Raji (cell line): ENCODE data around the gene ZSCAN4.

ENCODE experiments used
- POLR2A ChIP-seq: IDR thresholded peaks from 2 replicates; pipeline ENCODE4 v1.6.1; 2011; ENCODE audit warnings: low read depth, low read length, control low read depth; ENCODE audit not compliant: insufficient read depth

The ZSCAN4 gene

DNA sequence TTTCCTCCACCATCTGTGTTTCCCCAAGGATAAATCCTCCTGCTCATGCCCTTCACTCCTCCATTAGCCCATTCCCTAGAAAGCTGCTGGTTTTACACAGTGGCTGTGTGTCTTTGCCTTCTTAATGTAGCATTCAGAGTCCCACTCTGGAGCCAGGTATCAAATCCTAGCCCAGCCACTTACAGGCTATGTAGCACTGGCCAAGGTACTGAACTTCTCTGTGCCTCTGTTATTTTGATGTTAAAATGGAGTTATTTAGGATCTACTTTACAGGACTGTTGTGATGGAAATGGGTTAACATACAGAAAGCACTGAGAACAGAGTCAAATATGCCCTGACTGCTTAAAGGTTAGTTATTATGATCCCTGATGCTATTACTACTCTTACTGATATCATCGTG is 1.5 kb upstream of the ZSCAN4 start:
- TF ChIP-seq POLR2A = no peak

DNA sequence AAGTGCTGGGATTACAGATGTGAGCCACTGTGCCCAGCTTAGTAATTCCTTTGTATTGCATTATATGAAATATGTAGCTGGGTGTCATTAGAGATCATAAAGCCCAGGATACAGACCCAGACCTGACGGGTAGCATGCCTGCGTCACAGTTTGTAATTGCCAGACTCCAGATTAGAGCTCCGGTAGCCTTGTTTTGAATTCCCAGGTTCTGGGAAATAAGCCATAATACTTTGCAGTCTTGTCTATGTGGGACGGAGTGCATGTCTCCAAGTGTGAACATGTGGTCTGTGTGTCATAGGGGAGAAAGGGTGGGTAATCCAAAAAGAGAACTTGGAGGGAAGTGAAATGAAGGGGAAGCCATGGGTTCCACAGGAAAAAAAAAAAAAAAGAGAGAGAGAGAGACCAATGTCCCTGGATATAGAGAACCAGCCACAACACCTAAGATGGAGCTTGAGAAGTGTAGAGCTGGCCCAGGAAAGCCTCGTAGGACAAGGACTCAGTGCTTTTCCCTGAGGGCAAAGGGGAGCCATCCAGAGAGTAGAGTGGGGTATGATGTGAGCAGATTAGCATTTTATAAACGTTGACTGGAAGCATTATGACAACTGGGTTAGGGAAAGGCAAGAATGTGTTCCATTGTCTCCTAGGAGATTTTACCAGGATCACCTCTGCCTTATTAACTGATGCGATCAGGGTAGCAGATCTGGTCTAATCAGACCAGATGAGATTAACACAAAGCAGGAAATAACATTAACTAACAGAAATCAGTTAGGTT is 2.6 kb downstream of the ZSCAN4 start:
- TF ChIP-seq POLR2A = no peak

DNA sequence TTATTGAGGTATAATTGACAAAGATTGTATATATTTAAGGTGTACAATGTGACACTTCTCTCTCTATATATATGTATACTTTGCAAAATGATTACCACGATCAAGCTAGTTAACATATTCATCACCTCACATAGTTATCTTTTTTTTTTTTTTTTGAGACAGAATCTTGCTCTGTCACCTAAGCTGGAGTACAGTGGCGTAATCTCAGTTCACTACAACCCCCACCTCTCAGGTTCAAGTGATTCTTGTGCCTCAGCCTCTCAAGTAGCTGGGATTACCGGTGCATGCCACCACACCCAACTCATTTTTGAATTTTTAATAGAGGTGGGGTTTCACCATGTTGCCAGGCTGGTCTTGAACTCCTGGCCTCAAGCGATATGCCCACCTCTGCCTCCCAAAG is 3.7 kb downstream of the ZSCAN4 start:
- no peak for TF ChIP-seq POLR2A

DNA sequence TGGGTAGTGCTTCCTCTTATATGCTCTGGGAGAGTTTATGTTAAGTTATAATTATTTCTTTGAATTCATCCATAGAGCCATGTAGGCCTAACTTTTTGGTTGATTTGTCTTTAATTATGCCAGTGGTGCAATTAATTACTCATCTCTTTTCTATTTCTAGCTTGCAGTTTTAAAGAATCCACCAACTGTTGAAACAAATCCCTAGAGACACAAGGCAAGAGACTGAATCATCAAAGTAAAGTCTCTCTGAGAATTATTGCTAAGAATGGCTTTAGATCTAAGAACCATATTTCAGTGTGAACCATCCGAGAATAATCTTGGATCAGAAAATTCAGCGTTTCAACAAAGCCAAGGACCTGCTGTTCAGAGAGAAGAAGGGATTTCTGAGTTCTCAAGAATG is 7.1 kb downstream of the ZSCAN4 start:
- no peak for TF ChIP-seq POLR2A

DNA sequence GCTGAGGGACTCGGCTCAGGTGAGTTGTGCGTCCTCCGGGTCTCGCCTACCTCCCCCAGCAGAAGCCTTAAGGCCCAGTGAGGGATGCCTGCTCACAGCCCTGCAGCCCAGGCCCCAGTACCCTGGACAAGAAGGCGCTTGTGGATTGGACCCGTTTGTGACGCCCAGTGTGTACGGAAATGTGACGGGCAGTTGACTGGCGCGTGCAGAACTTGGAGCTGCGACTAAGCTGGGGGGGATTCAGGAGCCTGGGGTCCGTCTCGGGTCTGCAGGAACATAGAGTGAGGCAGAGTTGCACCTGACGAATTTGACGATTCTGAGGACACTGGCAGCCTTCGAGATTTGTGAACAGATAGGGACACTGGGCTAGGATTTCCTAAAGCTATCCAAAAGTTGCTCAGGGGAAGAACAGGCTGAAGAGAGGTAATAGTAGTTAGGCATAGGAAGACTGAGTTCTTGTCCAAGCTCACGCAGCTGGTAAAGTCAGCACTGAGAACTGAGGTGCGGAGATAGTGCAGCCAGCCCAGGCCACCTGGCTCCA is 13.6 kb downstream of the ZSCAN4 start:
- TF ChIP-seq POLR2A = no peak

DNA sequence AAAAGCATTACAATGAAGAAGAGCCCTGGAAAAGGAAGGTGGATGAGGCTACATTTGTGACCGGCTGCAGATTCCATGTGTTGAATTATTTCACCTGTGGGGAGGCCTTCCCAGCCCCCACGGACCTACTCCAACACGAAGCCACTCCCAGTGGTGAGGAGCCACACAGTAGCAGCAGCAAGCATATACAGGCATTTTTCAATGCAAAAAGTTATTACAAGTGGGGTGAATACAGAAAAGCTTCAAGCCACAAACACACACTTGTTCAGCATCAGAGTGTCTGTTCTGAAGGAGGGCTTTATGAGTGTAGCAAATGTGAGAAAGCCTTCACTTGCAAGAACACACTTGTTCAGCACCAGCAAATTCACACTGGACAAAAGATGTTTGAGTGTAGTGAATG is 18.0 kb downstream of the ZSCAN4 start:
- TF ChIP-seq POLR2A = no peak

DNA sequence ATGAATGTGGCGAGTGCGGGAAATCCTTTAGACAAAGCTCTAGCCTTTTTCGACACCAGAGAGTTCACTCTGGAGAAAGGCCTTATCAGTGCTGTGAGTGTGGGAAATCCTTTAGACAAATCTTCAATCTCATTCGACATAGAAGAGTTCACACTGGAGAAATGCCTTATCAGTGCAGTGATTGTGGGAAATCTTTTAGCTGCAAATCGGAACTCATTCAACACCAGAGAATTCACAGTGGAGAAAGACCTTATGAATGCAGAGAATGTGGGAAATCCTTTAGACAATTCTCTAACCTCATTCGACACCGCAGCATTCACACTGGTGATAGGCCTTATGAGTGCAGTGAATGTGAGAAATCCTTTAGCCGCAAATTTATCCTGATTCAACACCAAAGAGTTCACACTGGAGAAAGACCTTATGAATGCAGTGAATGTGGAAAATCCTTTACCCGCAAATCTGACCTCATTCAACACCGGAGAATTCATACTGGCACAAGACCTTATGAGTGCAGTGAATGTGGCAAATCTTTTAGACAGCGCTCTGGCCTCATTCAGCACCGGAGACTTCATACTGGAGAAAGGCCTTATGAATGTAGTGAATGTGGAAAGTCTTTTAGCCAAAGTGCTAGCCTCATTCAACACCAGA is 18.8 kb downstream of the ZSCAN4 start:
- TF ChIP-seq POLR2A = no peak

DNA sequence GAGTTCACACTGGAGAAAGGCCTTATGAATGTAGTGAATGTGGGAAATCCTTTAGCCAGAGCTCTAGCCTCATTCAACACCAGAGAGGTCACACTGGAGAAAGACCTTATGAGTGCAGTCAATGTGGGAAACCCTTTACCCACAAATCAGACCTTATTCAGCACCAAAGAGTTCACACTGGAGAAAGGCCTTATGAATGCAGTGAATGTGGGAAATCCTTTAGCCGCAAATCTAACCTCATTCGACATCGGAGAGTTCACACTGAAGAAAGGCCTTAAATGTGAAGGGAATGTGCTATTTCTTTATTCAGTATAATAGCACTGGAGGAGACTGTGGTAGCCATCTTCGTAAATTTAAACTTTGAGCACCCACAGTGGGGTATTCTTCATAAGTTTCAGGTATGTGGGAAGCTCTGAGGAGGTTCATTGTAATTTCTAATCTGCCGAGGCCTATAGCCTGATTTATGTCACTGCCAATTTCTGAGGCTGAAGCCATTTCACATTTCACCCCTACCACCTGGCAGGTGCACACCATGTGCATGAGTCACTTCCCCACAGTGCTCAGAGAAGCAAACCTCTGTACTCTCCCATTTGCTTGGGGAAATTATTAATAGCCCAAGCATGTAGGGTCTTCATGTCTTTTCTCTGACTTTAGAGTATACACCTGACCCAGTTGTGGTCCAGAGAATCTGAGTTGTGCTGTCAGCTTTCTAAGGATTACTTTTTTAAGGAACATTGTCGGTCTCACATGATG is 19.5 kb downstream of the ZSCAN4 start:
- no peak for TF ChIP-seq POLR2A

DNA sequence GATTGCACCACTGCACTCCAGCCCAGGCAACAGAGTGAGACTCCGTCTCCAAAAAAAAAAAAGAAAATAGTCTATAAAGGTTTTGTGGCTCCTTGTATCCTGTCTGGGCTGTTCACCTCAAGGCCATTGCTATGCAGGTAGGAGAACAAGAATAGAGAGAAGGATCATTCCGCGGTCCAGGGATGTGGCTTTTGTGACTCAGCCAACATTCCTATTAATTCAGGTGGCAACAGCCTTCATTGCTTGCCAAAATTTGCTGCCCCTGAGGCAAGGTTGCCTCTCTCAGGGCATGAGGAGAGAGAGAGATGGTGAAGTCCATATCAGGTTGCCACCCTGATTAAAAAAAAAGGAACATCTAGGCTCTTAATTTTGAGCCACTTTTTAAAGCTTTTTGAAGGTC is 21.0 kb downstream of the ZSCAN4 start:
- no peak for TF ChIP-seq POLR2A

DNA sequence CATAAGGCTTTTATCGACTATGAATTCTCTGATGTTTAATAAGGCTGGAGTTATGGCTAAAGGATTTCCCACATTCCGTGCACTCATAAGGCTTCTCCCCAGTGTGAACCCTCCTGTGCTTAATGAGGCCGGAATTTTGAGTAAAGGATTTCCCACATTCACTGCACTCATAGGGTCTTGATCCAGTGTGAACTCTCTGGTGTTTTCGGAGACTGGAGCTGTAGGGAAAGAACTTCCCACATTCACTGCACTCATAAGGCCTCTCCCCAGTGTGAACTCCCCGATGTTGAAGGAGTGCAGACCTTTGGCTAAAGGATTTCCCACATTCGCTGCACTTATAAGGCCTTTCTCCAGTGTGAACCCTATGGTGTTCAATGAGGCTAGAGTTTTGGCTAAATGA is 32.9 kb downstream of the ZSCAN4 start:
- no peak for TF ChIP-seq POLR2A

DNA sequence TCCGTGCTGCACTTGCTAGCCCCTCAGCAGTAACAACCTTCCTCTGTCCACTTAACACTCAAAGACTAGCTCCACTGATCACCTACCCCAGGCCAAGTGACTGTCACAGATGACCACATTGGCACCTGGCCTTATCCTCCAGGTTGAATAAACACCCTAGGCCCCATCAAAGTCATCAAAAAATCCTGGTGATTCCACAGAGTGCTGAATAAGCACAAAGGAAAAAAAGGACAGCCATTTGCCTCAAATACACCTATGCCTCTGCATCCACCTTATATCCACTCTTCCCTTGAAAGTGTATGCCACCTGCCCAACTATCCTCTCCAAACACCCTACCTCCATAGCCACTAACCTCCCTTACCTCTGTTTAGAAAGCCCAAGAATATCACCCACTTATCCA is 37.6 kb downstream of the ZSCAN4 start:
- no peak for TF ChIP-seq POLR2A

DNA sequence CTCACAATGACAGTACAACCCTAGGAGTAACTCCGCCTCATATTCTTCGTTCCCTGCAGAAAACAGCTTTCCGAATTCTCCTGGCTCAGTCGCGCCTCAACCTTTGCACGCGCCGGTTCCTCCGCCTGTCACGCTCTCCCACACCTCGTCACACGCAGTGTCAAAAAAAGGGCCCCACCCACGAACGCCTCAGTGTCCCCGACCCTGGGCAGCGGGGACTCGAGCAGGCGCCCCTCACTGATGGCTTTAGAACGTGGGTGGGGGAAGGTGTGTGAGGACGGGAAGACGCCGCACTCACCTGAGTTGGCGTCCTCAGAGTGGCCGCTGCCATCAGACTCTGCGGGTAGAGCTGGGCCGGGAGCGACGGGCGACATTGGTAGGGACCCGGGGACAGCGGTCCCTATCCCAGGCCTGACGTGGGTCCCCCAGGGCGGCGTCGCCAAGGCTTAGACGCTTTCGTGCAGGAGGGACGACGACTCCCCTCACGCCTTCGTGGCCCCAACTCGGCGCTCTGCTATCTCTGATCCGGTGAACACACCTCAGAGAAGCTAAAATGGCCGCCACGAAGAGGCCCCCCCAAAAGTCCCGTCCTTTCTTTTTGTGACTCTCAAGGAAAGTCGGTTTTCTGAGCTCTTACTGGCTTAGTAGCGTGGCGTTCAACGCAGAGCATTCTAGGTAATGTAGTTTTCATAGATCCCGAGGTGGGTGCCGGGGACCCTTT is 40.1 kb downstream of the ZSCAN4 start, which contains the start of gene ZNF154:
Gene ZNF154, minus strand, starts transcription at position 564 of the 721 bp plus-strand sequence. Its CDS starts 233 bp downstream, at position 331.
- TF ChIP-seq POLR2A = no peak

DNA sequence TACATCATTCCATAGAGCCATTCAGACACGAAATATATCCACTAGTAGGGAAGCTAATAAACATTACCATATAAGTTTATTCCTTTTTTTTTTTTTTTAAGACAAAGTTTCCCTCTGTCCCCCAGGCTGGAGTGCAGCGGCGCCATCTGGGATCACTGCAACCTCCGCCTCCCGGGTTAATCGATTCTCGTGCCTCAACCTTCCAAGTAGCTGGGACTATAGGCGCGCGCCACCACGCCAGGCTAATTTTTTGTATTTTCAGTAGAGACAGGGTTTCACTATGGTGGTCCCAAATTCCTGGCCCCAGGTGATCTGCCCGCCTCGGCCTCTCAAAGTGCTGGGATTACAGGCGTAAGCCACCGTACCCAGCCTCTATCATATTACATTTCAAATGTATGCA is 40.9 kb downstream of the ZSCAN4 start:
- TF ChIP-seq POLR2A = no peak

DNA sequence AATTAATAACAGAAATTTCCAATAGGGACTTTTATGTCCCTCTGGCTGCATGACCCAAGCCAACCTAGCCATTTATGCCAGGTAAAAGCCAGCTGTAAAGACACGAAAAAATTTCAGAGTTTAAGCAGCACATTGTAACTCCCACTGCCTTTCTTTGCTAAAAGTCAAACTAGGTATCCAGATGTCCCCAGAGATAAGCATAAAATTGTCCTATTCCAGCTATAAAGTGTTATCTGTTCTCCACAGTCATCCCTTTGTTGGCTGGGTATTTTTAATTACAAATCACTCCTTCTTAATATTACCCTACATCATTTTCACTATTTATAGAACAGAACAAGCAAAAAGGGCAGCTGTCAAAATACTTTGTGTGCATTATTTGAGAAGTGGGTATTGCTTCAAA is 43.5 kb downstream of the ZSCAN4 start:
- no peak for TF ChIP-seq POLR2A

DNA sequence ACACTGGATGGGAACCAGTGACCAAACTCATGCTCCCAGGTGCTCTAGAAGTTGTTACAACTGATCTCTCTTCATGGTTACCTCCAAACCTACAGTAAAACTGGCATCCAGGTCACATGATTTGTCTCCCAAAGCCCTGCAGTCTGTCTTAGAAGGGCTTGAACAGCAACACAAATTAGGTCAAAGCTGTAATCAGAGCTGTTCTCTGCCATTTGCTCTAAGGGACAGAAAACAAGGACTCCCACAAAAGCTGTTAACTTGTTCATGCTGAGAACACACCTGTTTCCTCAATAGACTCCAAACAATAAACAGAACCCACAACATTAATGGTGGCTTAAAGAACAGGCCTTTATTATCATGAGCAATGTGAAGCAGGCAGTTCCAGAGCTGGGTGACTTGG is 50.7 kb downstream of the ZSCAN4 start:
- no peak for TF ChIP-seq POLR2A
